SK-N-SH treated with all-trans-retinoic acid at 6 μM for 48 hours (cell line): ENCODE results near the gene LCE3D.

Experiments
- CSDC2 ChIP-seq: fragments of 250-450 bp; sonication (Bioruptor Pico); IDR thresholded peaks from 2 replicates; pipeline ENCODE4 v1.5.0; 2020; ENCODE audit warnings: mild to moderate bottlenecking, moderate library complexity
- ISL1 ChIP-seq: fragments of 250-450 bp; sonication (Bioruptor Pico); IDR thresholded peaks from 2 replicates; pipeline ENCODE4 v2.1.2; 2022; ENCODE audit warnings: mild to moderate bottlenecking, moderate library complexity
- OSR1 ChIP-seq: fragments of 250-450 bp; sonication (Bioruptor Pico); IDR thresholded peaks from 2 replicates; pipeline ENCODE4 v1.8.0; 2022; ENCODE audit warnings: moderate library complexity, mild to moderate bottlenecking, inconsistent platforms
- PPARA ChIP-seq: fragments of 250-450 bp; sonication (Bioruptor Pico); IDR thresholded peaks from 2 replicates; pipeline ENCODE4 v1.5.0; 2020; ENCODE audit warnings: mild to moderate bottlenecking, borderline replicate concordance
- RARB ChIP-seq: fragments of 250-450 bp; sonication (Bioruptor Pico); IDR thresholded peaks from 2 replicates; pipeline ENCODE4 v1.8.0; 2021; ENCODE audit warnings: mild to moderate bottlenecking, moderate library complexity
- ZFP3 ChIP-seq: fragments of 250-450 bp; sonication (Bioruptor Pico); IDR thresholded peaks from 2 replicates; pipeline ENCODE4 v1.5.0; 2020; ENCODE audit warnings: mild to moderate bottlenecking, moderate library complexity
- ZNF8 ChIP-seq: fragments of 450-650 bp; formaldehyde crosslinking; IDR thresholded peaks from 2 replicates; pipeline ENCODE4 v1.5.0; 2020; ENCODE audit warnings: mild to moderate bottlenecking, moderate library complexity
- TF ChIP-seq, protein P1 (sequence below): fragments of 250-450 bp; sonication (Bioruptor Pico); IDR thresholded peaks from 2 replicates; pipeline ENCODE4 v1.5.1; 2021; ENCODE audit warnings: mild to moderate bottlenecking, moderate library complexity
- TF ChIP-seq, protein P2 (sequence below): fragments of 250-450 bp; sonication (Bioruptor Pico); IDR thresholded peaks from 2 replicates; pipeline ENCODE4 v1.5.0; 2020; ENCODE audit warnings: mild to moderate bottlenecking, moderate library complexity
- TF ChIP-seq, protein P3 (sequence below): fragments of 250-450 bp; sonication (Bioruptor Pico); IDR thresholded peaks from 2 replicates; pipeline ENCODE4 v1.8.0; 2020; ENCODE audit warnings: mild to moderate bottlenecking, moderate library complexity, borderline replicate concordance
- TF ChIP-seq, protein P4 (sequence below): fragments of 250-450 bp; sonication (Bioruptor Pico); IDR thresholded peaks from 2 replicates; pipeline ENCODE4 v1.8.0; 2021; ENCODE audit warnings: low read depth, mild to moderate bottlenecking, moderate library complexity, borderline replicate concordance

DNA sequence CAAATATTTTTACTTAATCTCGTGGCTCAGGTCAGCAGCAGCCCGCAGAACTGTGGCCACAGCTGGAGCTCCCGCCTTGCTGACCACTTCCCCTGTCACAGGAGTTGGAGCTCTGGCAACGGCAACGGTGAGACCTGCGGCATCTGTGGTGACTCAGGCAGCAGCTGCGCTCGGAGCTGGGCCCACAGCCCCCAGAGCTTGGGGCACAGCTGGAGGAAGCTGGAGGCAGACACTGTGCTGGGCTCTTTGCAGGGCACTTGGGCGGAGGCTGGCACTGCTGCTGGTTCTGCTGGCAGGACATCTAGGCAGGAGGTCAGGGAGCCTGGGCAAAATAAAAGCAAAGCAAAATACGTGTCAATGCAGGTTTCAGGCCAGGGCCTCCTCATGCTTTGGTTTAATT lies 42.5 kb upstream of the LCE3D start, which contains the start of gene LCE3A:
- TF ChIP-seq CSDC2 (CRISPR knock-in tag) = no peak
- TF ChIP-seq, protein P1, sequence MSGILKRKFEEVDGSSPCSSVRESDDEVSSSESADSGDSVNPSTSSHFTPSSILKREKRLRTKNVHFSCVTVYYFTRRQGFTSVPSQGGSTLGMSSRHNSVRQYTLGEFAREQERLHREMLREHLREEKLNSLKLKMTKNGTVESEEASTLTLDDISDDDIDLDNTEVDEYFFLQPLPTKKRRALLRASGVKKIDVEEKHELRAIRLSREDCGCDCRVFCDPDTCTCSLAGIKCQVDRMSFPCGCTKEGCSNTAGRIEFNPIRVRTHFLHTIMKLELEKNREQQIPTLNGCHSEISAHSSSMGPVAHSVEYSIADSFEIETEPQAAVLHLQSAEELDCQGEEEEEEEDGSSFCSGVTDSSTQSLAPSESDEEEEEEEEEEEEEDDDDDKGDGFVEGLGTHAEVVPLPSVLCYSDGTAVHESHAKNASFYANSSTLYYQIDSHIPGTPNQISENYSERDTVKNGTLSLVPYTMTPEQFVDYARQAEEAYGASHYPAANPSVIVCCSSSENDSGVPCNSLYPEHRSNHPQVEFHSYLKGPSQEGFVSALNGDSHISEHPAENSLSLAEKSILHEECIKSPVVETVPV (CRISPR knock-in tag) = no peak
- TF ChIP-seq OSR1 (CRISPR knock-in tag) = no peak
- TF ChIP-seq ISL1 (CRISPR knock-in tag) = no peak
- TF ChIP-seq, protein P2, sequence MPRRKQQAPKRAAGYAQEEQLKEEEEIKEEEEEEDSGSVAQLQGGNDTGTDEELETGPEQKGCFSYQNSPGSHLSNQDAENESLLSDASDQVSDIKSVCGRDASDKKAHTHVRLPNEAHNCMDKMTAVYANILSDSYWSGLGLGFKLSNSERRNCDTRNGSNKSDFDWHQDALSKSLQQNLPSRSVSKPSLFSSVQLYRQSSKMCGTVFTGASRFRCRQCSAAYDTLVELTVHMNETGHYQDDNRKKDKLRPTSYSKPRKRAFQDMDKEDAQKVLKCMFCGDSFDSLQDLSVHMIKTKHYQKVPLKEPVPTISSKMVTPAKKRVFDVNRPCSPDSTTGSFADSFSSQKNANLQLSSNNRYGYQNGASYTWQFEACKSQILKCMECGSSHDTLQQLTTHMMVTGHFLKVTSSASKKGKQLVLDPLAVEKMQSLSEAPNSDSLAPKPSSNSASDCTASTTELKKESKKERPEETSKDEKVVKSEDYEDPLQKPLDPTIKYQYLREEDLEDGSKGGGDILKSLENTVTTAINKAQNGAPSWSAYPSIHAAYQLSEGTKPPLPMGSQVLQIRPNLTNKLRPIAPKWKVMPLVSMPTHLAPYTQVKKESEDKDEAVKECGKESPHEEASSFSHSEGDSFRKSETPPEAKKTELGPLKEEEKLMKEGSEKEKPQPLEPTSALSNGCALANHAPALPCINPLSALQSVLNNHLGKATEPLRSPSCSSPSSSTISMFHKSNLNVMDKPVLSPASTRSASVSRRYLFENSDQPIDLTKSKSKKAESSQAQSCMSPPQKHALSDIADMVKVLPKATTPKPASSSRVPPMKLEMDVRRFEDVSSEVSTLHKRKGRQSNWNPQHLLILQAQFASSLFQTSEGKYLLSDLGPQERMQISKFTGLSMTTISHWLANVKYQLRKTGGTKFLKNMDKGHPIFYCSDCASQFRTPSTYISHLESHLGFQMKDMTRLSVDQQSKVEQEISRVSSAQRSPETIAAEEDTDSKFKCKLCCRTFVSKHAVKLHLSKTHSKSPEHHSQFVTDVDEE = no peak
- no peak for TF ChIP-seq RARB (CRISPR knock-in tag)
- no peak for TF ChIP-seq ZFP3
- TF ChIP-seq, protein P3, sequence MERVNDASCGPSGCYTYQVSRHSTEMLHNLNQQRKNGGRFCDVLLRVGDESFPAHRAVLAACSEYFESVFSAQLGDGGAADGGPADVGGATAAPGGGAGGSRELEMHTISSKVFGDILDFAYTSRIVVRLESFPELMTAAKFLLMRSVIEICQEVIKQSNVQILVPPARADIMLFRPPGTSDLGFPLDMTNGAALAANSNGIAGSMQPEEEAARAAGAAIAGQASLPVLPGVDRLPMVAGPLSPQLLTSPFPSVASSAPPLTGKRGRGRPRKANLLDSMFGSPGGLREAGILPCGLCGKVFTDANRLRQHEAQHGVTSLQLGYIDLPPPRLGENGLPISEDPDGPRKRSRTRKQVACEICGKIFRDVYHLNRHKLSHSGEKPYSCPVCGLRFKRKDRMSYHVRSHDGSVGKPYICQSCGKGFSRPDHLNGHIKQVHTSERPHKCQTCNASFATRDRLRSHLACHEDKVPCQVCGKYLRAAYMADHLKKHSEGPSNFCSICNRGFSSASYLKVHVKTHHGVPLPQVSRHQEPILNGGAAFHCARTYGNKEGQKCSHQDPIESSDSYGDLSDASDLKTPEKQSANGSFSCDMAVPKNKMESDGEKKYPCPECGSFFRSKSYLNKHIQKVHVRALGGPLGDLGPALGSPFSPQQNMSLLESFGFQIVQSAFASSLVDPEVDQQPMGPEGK = no peak
- TF ChIP-seq PPARA (CRISPR knock-in tag) = no peak
- TF ChIP-seq ZNF8 (CRISPR knock-in tag) = no peak
- TF ChIP-seq, protein P4, sequence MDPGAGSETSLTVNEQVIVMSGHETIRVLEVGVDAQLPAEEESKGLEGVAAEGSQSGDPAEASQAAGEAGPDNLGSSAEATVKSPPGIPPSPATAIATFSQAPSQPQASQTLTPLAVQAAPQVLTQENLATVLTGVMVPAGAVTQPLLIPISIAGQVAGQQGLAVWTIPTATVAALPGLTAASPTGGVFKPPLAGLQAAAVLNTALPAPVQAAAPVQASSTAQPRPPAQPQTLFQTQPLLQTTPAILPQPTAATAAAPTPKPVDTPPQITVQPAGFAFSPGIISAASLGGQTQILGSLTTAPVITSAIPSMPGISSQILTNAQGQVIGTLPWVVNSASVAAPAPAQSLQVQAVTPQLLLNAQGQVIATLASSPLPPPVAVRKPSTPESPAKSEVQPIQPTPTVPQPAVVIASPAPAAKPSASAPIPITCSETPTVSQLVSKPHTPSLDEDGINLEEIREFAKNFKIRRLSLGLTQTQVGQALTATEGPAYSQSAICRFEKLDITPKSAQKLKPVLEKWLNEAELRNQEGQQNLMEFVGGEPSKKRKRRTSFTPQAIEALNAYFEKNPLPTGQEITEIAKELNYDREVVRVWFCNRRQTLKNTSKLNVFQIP (CRISPR knock-in tag) = no peak
